H9 (cell line): ENCODE results near the gene ST8SIA5. TPM values are rescaled to one million over a fixed set of nuclear protein-coding genes. Genes with fewer than 3 reads are reported as not detected.

Experiments
- DNase-seq: peaks from one replicate; pipeline ENCODE4 v3.0.0-alpha.2; 2017
- H2AFZ ChIP-seq: one replicate; pipeline ENCODE4 v1.6.1; 2013; ENCODE audit warnings: mild to moderate bottlenecking, low read length, control low read depth, moderate library complexity
- H2AK5ac ChIP-seq: 2 replicates; pipeline ENCODE4 v1.6.1; 2013; ENCODE audit warnings: low read length, control low read depth, mixed read lengths; ENCODE audit not compliant: insufficient read length
- H2BK120ac ChIP-seq: one replicate; pipeline ENCODE4 v1.6.1; 2013; ENCODE audit warnings: low read depth, mild to moderate bottlenecking, low read length, control low read depth, inconsistent platforms; ENCODE audit not compliant: poor library complexity, severe bottlenecking
- H2BK12ac ChIP-seq: 2 replicates; pipeline ENCODE4 v1.6.1; 2013; ENCODE audit warnings: low read length, control low read depth, mixed read lengths, low read depth; ENCODE audit not compliant: insufficient read length
- H2BK15ac ChIP-seq: 2 replicates; pipeline ENCODE4 v1.6.1; 2013; ENCODE audit warnings: low read depth, low read length, control low read depth
- H2BK20ac ChIP-seq: one replicate; pipeline ENCODE4 v1.6.1; 2013; ENCODE audit warnings: low read depth, mild to moderate bottlenecking, low read length, control low read depth, inconsistent platforms; ENCODE audit not compliant: poor library complexity, severe bottlenecking
- H2BK5ac ChIP-seq: 2 replicates; pipeline ENCODE4 v1.6.1; 2013; ENCODE audit warnings: low read length, control low read depth, mixed read lengths; ENCODE audit not compliant: insufficient read length
- H3K14ac ChIP-seq: 2 replicates; pipeline ENCODE4 v1.6.1; 2013; ENCODE audit warnings: low read length, control low read depth; ENCODE audit not compliant: insufficient read depth
- H3K18ac ChIP-seq: 2 replicates; pipeline ENCODE4 v1.6.1; 2013; ENCODE audit warnings: low read depth, mild to moderate bottlenecking, mixed read lengths, low read length, control low read depth; ENCODE audit not compliant: insufficient read length
- H3K23ac ChIP-seq: 2 replicates; pipeline ENCODE4 v1.6.1; 2013; ENCODE audit warnings: low read length, control low read depth, mixed read lengths, low read depth; ENCODE audit not compliant: insufficient read length
- H3K23me2 ChIP-seq: 2 replicates; pipeline ENCODE4 v1.6.1; 2013; ENCODE audit warnings: low read depth, mild to moderate bottlenecking, mixed read lengths, low read length, control low read depth; ENCODE audit not compliant: insufficient read length, poor library complexity, severe bottlenecking
- H3K27ac ChIP-seq: 2 replicates; pipeline ENCODE4 v1.5.1; 2013; ENCODE audit warnings: low read length, control low read depth, mixed read lengths, low read depth; ENCODE audit not compliant: insufficient read length
- H3K27me3 ChIP-seq: 2 replicates; pipeline ENCODE4 v1.6.1; 2013; ENCODE audit warnings: low read length, control low read depth, inconsistent platforms; ENCODE audit not compliant: insufficient read depth
- H3K4ac ChIP-seq: 2 replicates; pipeline ENCODE4 v1.6.1; 2013; ENCODE audit warnings: low read depth, mild to moderate bottlenecking, control low read depth, inconsistent platforms, low read length, moderate library complexity
- H3K4me1 ChIP-seq: 2 replicates; pipeline ENCODE4 v1.6.1; 2013; ENCODE audit warnings: low read length, control low read depth, inconsistent platforms; ENCODE audit not compliant: insufficient read depth
- H3K4me2 ChIP-seq: 2 replicates; pipeline ENCODE4 v1.6.1; 2013; ENCODE audit warnings: low read length, control low read depth, mixed read lengths; ENCODE audit not compliant: insufficient read length, insufficient read depth
- H3K56ac ChIP-seq: 2 replicates; pipeline ENCODE4 v1.6.1; 2013; ENCODE audit warnings: low read depth, mild to moderate bottlenecking, mixed read lengths, low read length, control low read depth; ENCODE audit not compliant: insufficient read length
- H3K79me1 ChIP-seq: 2 replicates; pipeline ENCODE4 v1.6.1; 2013; ENCODE audit warnings: low read depth, mild to moderate bottlenecking, moderate library complexity, low read length, control low read depth, inconsistent platforms; ENCODE audit not compliant: insufficient read depth, poor library complexity, severe bottlenecking
- H3K79me2 ChIP-seq: 2 replicates; pipeline ENCODE4 v1.6.1; 2013; ENCODE audit warnings: low read length, control low read depth, inconsistent platforms; ENCODE audit not compliant: insufficient read depth
- H3K9ac ChIP-seq: 2 replicates; pipeline ENCODE4 v1.6.1; 2013; ENCODE audit warnings: low read length, control low read depth, mixed read lengths; ENCODE audit not compliant: insufficient read length; ENCODE audit errors: extremely low read depth
- H3K9me3 ChIP-seq: one replicate; pipeline ENCODE4 v1.6.1; 2013; ENCODE audit warnings: low read depth, low read length, inconsistent platforms; ENCODE audit not compliant: control insufficient read depth
- H3T11ph ChIP-seq: one replicate; pipeline ENCODE4 v1.6.1; 2013; ENCODE audit warnings: mild to moderate bottlenecking, low read length, control low read depth, inconsistent platforms
- H4K20me1 ChIP-seq: one replicate; pipeline ENCODE4 v1.6.1; 2013; ENCODE audit not compliant: control insufficient read depth, insufficient read length, insufficient read depth
- H4K5ac ChIP-seq: 2 replicates; pipeline ENCODE4 v1.6.1; 2013; ENCODE audit warnings: low read depth, mild to moderate bottlenecking, mixed read lengths, low read length, control low read depth; ENCODE audit not compliant: insufficient read length
- H4K8ac ChIP-seq: replicated peaks from 2 replicates; pipeline ENCODE4 v1.6.1; 2013; ENCODE audit warnings: low read length, control low read depth, mixed read lengths, low read depth; ENCODE audit not compliant: insufficient read length
- H4K91ac ChIP-seq: 2 replicates; pipeline ENCODE4 v1.6.1; 2013; ENCODE audit warnings: low read depth, mild to moderate bottlenecking, moderate library complexity, mixed read lengths, low read length, control low read depth; ENCODE audit not compliant: insufficient read length
- H3K27ac Mint-ChIP-seq, 3 experiments: 2 replicates in 2 of 3; 3 replicates in 1 of 3; pipeline ENCODE4 v1.8.0; 2020 to 2021; ENCODE audit warnings: mixed read lengths in 3 of 3, mild to moderate bottlenecking in 1 of 3, moderate library complexity in 1 of 3
- H3K27me3 Mint-ChIP-seq: 2 replicates; pipeline ENCODE4 v1.8.0; 2021; ENCODE audit warnings: low read depth, mild to moderate bottlenecking, moderate library complexity, mixed read lengths
- H3K36me3 Mint-ChIP-seq, 3 experiments: 2 replicates in 2 of 3; 3 replicates in 1 of 3; pipeline ENCODE4 v1.8.0; 2020 to 2021; ENCODE audit warnings: low read depth in 3 of 3, mixed read lengths in 3 of 3; ENCODE audit not compliant: insufficient read depth in 1 of 3
- H3K4me1 Mint-ChIP-seq, 2 experiments: 2 replicates each; pipeline ENCODE4 v1.8.0; 2020; ENCODE audit warnings: mixed read lengths in 2 of 2
- H3K4me3 Mint-ChIP-seq, 2 experiments: 2 replicates in 1 of 2; 3 replicates in 1 of 2; pipeline ENCODE4 v1.8.0; 2020 to 2021; ENCODE audit warnings: mild to moderate bottlenecking in 2 of 2, mixed read lengths in 2 of 2, moderate library complexity in 1 of 2
- H3K9me3 Mint-ChIP-seq, 2 experiments: 2 replicates in 1 of 2; 3 replicates in 1 of 2; pipeline ENCODE4 v1.8.0; 2020; ENCODE audit warnings: mild to moderate bottlenecking in 2 of 2, mixed read lengths in 2 of 2, moderate library complexity in 1 of 2
- CTCF ChIP-seq: fragments of 200-600 bp; sonication (generic); conservative IDR thresholded peaks from 3 replicates; pipeline ENCODE4 v1.8.0; 2021; ENCODE audit warnings: antibody characterized with exemption, mild to moderate bottlenecking
- WGBS: extraction: QIAGEN DNeasy Blood & Tissue Kit; methylation state at CpG from one replicate; pipeline ENCODE4 v1.1.7; 2013; ENCODE audit warnings: missing lambda C conversion rate, low lambda C conversion rate, mixed read lengths; ENCODE audit not compliant: insufficient read length; ENCODE audit errors: extremely low coverage; 5-methylcytosine and 5-hydroxymethylcytosine counted together
- total RNA-seq: library from RNA; stranded (reverse); gene quantifications from 2 replicates; pipeline ENCODE4 v1.2.1, GENCODE V29; 2021

The ST8SIA5 gene
- total RNA-seq, 1 experiment from 2014 or later: 0.63 TPM

- Histone ChIP-seq H4K20me1 (no peaks in the 10 kb centered on the region), H3K4ac (no peak overlapping the region), H2BK20ac (no peak overlapping the region), H4K5ac (no peak overlapping the region), H3K4me1 (peaks cover 8% of the 10 kb centered on the region), H3K18ac (no peak overlapping the region), H3K4me2 (no peak overlapping the region), H4K8ac (no peak overlapping the region), H3K27ac (no peak overlapping the region), H2BK15ac (no peak overlapping the region), H3K79me2 (no peaks in the 10 kb centered on the region), H2AFZ (no peak overlapping the region), H3T11ph (no peak overlapping the region), H3K23me2 (no peaks in the 10 kb centered on the region), H3K79me1 (no peaks in the 10 kb centered on the region), H3K56ac (no peak overlapping the region), H3K9me3 (no peaks in the 10 kb centered on the region), H3K23ac (no peak overlapping the region), H2BK12ac (no peak overlapping the region), H2BK120ac (no peak overlapping the region), H4K91ac (no peak overlapping the region), H2AK5ac (no peak overlapping the region), H2BK5ac (no peak overlapping the region), H3K27me3 (no peaks in the 10 kb centered on the region), H3K9ac (no peak overlapping the region), H3K14ac (no peak overlapping the region; the same call in 1 of the 2 replicates)
- DNase-seq: no peak
- Mint-ChIP-seq H3K27ac (no peak overlapping the region; a peak in 1 of 7 replicates), H3K9me3 (no peaks in the 10 kb centered on the region), H3K4me1 (peaks cover 10 to 12% of the 10 kb centered on the region in 2 experiments), H3K4me3 (no peak overlapping the region), H3K27me3 (peaks cover 9% of the 10 kb centered on the region), H3K36me3 (no peaks in the 10 kb centered on the region)
- WGBS: no CpG with 5 or more reads among the region's 2 CpGs
- TF ChIP-seq CTCF: no peak
Observed at GRCh38 chr18:46716827-46717226, 40.0 kb downstream of the ST8SIA5 start.
